HG02943 (cell line): ENCODE data around the gene TMEM91.
A peak's percentile ranks its signal among the peaks of the same experiment; 100 is the strongest.
"Not testable (repeated sequence)": the region's sequence is repeated elsewhere in the genome, so short reads cannot be mapped to it uniquely, and the experiment has no call there.

Experiments used
- ATAC-seq: cut with Tn5 transposase; IDR thresholded peaks from one replicate; pipeline ENCODE4 v1.9.1; 2021; ENCODE audit warnings: mild to moderate bottlenecking, low read depth, moderate library complexity; ENCODE audit not compliant: unreplicated experiment

Gene TMEM91

DNA sequence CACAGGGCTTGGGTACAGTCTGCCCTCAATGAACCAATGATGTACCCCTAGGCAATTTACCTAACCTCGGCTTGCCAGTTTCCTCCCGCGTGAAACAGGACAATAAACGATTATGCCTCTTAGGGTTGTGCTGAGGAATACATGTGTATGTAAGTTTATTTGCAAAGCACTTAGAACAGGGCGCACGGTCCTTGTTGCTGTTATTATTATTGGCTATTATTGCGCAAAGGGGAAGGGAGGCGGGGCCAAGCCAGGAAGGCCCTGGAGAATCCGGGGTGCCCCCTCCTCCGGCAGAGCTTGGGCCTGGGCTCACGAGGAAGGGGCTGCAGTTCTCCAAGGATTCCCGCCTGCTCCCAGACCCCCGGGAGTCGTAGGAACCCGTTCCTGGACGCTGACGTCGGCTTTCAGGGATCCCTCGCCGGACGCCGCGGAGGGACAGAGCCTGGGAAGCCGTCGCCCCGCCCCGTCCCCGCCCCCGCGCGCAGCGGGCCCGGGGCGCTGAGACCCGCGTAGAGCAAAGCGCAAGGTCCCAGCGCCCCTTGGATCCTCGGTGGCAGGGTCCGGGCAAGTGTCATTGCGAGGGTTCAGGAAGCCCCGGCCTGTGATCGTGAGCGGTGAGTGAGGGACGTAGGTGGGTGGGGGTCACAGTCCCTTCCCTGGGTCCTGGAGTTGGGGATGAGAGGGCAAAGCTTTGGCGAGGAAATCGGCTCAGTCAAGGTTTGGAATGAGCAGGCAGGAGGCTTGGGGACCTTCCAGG lies at the start of gene TMEM91:
TSS of gene TMEM91 (plus strand) at position 293 of the 757 bp plus-strand sequence. CDS start 1,777 bp downstream, outside the sequence.
- no peak for ATAC-seq

DNA sequence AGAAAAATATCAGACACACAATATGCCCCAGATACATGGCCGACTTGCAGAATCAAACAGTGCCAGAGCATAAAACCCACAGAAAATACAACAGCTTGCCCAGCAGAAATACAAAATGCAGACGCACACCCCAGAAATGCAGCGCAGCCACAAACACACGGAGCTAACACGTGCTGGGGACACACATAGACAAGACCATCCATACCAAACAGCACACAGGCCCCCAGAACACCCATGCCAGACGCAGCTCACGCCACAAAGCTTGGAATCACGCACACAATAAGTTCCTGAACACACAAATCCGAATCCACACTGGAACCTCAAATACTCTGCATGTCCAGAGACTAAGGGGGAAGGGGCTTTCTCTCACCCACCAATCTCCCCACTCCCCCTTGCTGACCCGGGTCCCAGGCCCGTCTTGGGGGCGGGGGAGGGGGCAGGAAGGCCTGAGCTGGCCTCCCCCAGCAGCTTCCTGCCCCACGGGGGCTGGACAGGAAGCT lies 49.2 kb upstream of the TMEM91 start:
- no peak for ATAC-seq

DNA sequence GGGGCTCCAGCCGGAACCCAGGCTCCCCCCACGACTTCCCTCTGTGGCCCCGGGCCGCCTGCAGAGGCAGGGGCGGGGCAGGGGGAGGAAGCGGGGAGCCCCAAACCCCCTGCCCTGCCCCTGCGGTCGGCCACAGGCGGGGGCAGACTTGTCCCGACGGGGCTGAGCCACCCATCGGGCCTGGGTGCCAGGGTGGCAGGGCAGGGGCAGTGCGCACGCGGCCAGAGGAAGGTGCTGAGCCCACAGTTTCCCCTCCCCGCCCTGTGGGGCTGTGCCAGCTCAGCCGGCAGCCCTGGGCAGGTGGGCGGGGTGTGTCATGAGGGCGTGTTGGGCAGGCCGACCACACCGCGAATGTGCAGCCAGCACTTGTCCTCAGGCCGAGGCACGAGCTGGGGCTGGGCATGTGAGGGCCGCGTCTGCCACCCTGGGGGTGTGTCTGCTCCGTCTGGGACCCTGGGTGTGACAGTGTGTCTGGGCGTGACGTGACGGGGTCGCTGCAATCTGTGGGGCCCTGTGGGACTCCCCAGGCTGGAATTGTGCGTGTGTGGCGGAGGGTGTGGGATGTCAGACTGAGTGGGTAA lies 48.7 kb upstream of the TMEM91 start:
- peak; percentile 56 for ATAC-seq

DNA sequence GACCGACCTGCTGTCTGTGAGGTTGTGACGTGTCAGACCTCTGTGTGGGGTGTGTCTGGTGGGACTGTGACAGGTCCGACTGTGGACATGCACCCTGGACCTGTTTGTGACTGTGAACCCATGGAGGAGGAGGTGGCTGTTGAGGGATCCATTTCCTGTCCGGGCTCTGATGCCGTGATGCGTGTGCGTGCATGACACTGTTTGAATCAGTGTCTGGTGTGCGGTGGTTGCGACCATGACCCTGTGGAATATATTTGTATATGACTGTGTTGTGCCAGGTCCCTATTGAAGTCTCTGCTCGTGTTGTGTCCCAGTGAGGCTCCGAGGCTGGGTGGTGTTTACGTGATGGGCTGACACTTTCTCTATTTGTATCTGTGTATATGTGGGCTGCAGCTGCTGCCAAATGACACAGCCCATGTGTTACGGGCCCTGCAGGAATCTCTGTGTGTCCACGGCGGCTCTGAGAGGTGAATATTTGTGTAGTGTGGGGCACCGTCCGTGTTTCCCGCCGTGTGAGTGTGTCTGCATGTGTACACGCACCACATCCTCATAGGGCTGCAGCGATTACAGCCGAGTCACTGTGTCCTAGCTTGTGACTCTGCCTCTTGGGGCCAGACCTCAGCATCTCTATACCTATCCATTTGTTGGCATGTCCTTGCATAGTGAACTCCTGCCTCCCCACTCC lies 48.0 kb upstream of the TMEM91 start:
- peak; percentile 15 for ATAC-seq

DNA sequence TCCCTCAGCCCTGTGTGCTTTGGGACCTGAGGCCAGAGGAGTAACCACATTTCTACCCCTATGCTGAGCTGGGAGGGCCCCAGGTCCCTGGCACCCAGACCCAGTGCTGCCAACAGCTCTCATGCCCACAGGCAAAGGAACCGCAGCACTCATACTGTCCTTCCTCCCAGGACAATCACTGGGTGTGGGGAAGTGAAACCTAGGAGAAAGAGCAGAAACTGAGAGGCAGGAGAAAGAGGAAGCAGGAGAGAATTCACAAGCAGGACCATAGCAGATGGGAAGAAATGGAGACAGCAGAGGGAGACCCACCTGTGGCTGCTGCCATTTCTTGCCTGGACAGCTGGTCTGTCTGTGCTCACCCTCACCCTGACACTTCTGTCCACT lies 47.5 kb upstream of the TMEM91 start:
- no peak for ATAC-seq

DNA sequence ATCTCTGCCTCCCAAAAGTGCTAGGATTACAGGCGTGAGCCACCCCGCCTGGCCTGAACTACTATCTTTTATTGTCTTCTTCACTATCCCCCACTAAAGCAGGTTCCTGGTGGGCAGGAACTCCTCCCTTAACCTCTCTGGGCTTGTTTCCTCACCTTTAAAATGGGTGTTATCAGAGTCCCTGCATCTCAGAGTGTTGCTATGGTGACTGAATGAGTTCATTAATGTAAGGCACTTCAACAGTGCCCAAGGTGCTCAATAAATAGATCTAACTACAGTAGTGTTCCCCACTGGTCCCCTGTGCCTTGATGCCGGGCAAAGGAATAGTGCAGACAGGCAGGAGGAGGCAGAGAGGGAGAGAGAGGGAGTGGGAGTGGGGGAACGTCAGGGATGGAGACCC lies 45.9 kb upstream of the TMEM91 start:
- ATAC-seq: no peak

DNA sequence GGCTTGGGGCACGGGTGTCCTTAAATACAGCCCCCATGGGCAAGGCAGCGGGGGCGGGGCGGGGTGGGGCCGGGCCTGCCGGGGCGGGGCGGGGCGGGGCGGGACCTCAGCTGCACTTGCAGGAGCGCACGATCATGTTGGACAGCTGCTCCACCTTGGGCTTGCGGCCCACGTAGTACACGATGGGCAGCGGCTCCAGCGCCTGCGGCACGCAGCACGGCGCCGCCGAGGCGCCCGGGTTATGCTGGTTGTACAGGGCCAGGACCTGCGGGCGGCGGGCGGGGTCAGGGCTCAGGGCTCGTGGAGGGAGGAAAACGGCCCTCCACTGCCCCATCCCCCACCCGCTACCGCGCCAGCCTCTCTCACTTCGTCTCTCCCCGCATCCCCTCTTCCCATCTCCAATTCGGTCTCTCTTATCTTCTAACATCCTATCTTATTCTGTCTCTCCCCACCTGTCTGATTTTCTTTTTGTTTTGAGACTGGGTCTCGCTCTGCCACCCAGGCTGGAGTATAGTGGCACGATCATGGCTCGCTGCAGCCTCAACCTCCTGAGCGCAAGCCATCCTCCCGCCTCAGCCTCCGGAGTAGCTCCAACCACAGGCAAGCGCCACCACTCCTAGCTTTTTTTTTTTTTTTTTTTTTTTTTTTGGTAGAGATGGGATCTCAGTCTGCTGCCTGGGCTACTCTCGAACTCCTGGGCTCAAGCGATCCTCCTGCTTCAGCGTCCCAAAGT lies 45.2 kb upstream of the TMEM91 start:
- ATAC-seq: no peak

DNA sequence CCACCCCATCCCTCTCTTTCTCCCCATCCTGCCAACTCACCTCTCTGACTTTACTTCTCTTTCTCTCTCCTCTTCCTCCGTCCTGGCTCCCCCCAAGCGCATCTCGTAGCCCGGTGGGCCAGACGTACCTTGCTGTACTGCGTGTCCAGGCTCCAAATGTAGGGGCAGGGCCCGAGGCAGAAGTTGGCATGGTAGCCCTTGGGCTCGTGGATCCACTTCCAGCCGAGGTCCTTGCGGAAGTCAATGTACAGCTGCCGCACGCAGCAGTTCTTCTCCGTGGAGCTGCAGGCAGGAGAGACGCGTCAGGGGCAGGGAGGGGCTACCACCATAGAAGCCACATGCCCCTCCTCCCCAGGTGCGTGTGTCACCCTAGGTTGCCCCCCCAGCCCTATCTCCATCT lies 44.3 kb upstream of the TMEM91 start:
- no peak for ATAC-seq

DNA sequence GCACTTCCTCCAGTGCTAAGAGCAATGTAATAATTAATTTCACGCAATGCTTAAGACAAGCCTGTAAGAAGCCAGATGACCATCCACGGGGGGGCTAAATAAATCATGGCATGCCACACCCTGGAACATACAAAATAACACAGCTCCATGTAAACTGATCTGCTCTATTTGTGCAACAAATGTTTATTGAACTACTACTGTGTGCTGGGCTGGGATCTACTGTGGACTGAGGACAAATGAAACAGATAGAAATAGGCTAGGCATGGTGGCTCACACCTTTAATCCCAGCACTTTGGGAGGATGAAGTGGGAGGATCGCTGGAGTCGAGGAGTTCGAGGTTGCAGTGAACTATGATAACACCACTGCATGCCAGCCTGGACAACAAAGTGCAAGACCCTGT lies 43.9 kb upstream of the TMEM91 start:
- no peak for ATAC-seq

DNA sequence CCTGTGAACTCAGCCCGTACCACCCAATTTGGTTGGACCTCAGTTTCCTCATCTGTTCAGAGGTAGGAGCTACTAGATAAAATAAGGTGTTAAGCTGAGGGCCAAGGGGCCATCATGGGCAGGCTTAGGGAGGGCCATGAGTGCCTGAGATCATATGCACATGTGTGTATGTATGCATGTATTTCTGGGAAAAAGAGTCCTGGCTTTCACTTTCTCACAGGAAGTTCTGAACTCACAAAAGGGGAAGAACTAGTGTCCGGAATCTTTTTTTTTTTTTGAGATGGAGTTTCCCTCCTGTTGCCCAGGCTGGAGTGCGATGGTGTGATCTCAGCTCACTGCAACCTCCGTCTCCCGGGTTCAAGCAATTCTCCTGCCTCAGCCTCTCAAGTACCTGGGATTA lies 41.5 kb upstream of the TMEM91 start:
- no peak for ATAC-seq

DNA sequence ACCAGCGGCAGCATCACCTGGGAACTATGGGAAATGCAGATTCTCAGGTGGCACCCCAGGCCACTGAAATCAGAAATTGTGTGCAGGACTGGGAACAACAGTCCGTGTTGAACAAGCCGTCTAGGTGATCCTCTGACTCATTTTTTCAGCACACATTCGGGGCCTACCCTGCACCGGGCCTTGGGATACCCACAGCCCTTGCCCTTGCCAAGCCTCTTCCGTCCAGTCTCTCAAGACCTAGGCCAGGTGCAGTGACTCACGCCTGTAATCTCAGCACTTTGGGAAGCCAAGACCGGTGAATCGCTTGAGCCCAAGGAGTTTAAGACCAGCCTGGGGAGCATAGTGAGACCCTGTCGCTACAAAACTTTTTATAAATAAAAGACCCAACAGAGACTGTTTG lies 40.9 kb upstream of the TMEM91 start:
- ATAC-seq: no peak

DNA sequence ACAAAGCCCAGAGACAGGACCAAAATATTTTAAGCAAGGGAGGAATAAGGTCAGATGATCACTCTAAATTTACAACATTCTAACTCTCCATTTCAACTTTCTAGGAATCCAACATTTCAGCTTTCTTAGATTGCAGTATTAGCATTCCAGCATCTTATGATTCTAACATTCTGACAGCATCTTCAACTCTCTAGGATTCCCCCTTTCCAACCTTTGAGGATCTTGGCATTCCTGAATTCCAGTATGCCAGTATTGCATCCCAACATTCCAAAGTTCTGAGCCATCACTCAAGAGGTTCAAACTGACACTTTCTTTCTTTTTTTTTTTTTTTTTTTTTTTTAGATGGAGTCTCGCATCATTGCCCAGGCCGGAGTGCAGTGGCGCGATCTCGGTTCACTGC lies 36.4 kb upstream of the TMEM91 start:
- no peak for ATAC-seq

DNA sequence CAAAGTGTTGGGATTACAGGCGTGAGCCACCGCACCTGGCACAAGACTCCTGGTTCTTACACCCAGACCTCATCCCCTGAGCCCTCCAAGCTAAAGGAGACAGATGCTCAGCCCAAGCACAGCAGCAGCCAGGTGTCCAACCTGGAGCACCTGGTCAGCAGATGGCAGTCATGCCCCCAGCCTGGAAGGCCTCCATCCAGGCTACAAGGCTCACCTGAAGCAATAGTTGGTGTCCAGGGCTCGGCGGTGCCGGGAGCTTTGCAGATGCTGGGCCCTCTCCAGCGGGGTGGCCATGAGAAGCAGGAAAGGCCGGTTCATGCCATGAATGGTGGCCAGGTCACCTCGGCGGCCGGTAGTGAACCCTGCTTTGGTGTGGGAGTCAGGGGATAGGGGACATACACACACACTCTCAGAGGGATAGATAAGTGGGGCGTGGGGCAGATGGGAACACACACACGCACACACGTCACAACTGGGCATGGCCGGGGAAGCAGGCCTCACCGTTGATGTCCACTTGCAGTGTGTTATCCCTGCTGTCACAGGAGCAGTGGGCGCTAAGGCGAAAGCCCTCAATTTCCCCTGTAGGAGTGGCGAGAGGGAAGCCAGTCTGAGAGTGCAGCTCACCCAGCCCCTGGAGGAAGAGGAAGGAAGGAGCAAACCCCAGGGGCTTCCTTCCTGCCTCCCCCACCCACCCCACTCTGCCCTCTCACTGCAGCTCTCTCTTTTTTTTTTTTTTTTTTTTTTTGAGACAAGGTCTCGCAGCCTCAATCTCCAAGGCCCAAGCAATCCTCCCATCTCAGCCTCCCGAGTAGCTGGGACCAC lies 34.5 kb upstream of the TMEM91 start:
- no peak for ATAC-seq

DNA sequence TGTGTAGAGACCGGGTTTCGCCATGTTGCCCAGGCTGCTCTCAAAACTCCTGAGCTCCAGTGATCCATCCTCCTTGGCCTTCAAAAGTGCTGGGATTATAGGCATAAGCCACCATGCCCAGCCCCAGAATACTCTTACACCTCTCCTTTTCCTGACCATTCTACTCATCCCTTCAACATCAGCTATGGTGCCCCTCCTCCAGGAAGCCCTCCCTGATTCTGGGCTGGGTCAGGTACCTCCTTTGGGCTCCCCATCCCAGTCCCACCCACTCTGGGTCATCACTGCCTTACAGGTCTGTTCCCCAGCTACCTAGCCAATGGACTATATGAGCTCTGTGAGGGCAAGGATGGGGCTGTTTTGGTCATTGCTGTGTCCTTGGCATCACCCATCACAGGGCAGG lies 32.2 kb upstream of the TMEM91 start:
- ATAC-seq: no peak

DNA sequence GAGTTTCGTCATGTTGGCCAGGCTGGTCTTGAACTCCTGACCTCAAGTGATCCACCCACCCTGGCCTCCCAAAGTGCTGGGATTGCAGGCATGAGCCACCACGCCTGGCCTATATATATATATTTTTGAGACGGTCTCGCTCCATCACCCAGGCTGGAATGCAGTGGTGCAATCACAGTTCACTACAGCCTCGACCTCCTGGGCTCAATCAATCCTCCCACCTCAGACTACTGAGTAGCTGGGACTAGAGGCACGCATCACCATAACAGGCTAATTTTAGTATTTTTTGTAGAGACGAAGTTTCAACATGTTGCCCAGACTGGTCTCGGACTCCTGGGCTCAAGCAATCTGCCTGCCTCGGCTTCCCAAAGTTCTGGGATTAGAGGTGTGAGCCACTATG lies 29.4 kb upstream of the TMEM91 start:
- not testable (repeated sequence) for ATAC-seq

DNA sequence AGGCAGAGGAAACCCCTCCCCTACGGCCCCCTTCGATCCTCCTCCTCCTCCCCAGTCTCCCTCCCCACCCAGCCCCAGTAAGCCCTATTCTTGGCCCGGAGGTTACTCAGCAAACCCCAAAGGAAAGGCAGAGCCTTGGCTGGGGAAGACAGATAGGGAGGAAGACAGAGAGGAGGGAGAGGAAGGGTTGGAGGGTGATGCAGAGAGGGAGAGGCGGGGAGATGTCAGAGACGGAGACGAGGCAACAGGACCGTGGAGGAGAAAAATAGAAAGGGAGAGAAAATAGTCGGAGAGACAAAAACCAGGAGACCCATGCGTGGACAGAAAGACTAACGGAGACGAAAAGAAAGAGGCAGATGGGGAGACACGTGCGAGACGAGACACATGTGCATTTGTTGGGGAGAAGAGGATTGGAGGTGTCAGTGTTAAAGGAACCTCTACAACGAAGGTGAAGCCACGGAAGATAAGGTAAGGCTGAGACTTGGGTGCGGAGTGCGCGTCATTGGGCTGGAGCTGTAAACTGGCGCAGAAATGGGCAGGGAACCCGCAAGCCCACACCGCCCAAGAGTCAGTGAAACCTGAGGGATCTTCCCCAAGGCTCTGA lies 25.5 kb upstream of the TMEM91 start:
- no peak for ATAC-seq

DNA sequence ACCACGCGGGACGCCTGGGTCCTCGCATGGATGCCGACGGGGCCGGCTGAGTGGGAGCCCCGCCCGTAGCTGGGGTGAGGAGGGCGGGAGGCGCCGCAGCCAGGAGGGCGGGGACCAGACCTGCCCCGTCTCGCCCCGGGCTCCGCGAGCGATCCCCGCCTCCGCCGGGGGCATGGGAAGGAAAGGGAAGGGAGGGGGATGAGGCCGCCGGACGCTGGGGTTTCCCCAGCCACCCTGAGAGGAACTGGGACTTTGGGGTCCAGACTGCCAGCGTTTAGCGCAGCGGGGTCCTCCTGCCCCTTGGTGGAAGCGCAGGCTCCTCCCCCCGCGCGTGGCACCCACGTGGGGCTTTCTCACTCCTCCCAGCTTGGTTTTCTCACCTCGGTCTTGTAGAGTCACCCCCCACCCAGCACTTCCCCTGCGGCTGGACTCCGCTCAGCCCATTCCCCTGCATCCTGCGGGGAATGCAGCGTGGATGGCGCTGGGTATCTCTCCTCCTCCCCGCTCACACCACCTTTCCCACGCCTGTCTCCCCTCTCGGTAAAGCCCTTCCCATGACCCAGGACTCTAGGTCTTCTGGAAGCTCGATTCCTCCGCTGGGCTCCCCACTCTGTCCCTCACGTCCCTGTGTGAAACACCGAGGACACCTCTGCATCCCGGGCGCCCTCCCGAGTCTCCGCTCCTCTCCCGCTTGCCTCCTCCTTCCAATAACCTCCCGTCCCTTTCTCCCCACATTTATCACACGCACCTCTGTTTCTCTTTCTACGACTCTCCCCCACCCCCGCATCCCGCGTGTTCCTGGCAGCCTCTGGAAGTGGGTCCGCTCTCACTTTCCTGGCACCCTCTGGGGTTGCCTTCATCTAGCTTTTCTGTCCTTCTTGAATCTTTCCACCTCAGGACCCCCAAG lies 24.7 kb upstream of the TMEM91 start:
- ATAC-seq: no peak

DNA sequence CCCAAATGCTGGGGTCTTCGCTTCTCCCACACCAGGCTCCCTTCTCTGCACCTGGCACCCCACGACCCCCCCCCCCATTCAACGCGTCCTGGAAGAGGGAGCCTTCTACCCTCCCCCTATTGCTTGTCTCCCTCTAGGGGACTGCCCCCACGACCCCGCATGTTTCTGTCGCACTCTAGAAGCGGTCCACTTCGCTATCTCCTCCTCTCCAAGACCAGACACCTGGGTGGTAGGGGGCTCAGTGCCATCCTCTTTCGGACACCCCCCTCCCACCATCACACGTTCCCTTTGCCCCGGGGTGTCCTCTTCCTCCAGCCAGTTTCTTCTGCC lies 24.1 kb upstream of the TMEM91 start:
- no peak for ATAC-seq
